ENCODE data around the gene PRSS21. TPM values are rescaled to one million over a fixed set of nuclear protein-coding genes. Genes with fewer than 3 reads are reported as not detected.

Gene PRSS21
- total and polyA plus RNA-seq, 10 of the 15 experiments (the other 5 are each of a cell fraction or from before 2014, with no cell fraction given): 5.3 to 73.4 (median 40.1) TPM; not detected in 1

DNA sequence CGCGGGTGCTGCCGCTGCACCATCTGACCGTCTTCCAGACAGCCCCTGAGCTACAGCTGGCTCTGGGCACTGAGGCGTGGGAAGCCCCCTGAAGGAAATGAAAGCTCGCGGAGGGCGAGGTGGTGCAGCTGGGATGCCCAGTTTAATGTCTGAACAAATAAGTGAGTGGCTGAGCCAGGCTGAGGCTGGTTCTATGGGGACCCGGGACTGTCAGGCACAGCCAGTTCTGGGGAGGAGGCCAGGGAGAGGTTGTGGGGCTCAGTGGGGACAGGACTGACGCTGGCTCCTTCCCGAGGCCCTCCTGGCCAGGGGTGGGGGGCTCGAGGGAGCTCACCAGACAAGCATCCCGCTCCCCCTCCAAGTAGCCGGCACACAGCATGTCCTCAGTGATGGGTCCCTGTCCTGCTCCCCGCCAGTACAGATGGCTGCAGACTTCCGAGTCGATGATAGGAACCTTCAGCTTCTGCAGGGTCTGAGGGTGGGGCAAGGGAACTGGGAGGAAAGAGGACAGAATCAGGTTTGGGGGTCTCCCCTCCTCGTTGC lies 36.6 kb downstream of the PRSS21 start:
- FAIRE-seq (no peak), ATAC-seq (no peak), DNase-seq (ENCODE audit: low read depth, low spot score) (no peak)
- ChIA-PET RAD21 (ENCODE audit: unreplicated experiment) (no interaction called here), CTCF (interaction anchor here (0.7 to 1.4 kb wide), 2 partner anchors 14 to 66 kb away, joined by 3 read pairs; no protein-coding TSS in a partner anchor), POLR2A (no interaction called here), SMC1A (ENCODE audit: uncharacterized antibody, unreplicated experiment) (no interaction called here)
- no peaks in the 10 kb centered on the region; a peak in 1 of 4 replicates for H3K27me3 ChIP-seq (replicated peaks in 1 of 2; ENCODE audit: control insufficient read depth in 2 of 2, insufficient read depth in 2 of 2, low read length in 1 of 2)
- no peaks in the 10 kb centered on the region for H3K4me1 ChIP-seq (ENCODE audit: control insufficient read depth, insufficient read depth, low read length)
- H3K27ac ChIP-seq (ENCODE audit: control insufficient read depth, insufficient read depth): no peak overlapping the region
- H3K36me3 ChIP-seq (ENCODE audit: control insufficient read depth in 2 of 2, insufficient read depth in 2 of 2, low read length in 1 of 2): no peaks in the 10 kb centered on the region
- H2AFZ ChIP-seq (ENCODE audit: control insufficient read depth, low read depth, low read length): no peak overlapping the region
- TF ChIP-seq IRF4 (IDR thresholded peaks at IDR 0.05; ENCODE audit: low read depth, low read length): no peak
- TF ChIP-seq NR2C2 (IDR thresholded peaks at IDR 0.05; ENCODE audit: borderline replicate concordance, control insufficient read depth, insufficient read length, low read depth): no peak
- no peak for TF ChIP-seq POU2F2 (IDR thresholded peaks at IDR 0.05; ENCODE audit: borderline replicate concordance, low read depth, low read length)
- TF ChIP-seq ESRRA (IDR thresholded peaks at IDR 0.05; ENCODE audit: low read length): no peak
- no peak for TF ChIP-seq MTA2 (IDR thresholded peaks at IDR 0.05; ENCODE audit: low read depth)
- no peak for TF ChIP-seq POLR2AphosphoS2 (IDR thresholded peaks at IDR 0.05; ENCODE audit: low read depth, low read length)
- no peak for TF ChIP-seq CHD2 (IDR thresholded peaks at IDR 0.05; ENCODE audit: borderline replicate concordance, low read depth, low read length)
- no peak for TF ChIP-seq CBX3 (IDR thresholded peaks at IDR 0.05; ENCODE audit: borderline replicate concordance, low read depth)
- TF ChIP-seq ATF7 (IDR thresholded peaks at IDR 0.05; ENCODE audit: low read depth): no peak
- TF ChIP-seq POLR2AphosphoS5 (IDR thresholded peaks at IDR 0.05; ENCODE audit: low read length): no peak
- TF ChIP-seq, protein P1, sequence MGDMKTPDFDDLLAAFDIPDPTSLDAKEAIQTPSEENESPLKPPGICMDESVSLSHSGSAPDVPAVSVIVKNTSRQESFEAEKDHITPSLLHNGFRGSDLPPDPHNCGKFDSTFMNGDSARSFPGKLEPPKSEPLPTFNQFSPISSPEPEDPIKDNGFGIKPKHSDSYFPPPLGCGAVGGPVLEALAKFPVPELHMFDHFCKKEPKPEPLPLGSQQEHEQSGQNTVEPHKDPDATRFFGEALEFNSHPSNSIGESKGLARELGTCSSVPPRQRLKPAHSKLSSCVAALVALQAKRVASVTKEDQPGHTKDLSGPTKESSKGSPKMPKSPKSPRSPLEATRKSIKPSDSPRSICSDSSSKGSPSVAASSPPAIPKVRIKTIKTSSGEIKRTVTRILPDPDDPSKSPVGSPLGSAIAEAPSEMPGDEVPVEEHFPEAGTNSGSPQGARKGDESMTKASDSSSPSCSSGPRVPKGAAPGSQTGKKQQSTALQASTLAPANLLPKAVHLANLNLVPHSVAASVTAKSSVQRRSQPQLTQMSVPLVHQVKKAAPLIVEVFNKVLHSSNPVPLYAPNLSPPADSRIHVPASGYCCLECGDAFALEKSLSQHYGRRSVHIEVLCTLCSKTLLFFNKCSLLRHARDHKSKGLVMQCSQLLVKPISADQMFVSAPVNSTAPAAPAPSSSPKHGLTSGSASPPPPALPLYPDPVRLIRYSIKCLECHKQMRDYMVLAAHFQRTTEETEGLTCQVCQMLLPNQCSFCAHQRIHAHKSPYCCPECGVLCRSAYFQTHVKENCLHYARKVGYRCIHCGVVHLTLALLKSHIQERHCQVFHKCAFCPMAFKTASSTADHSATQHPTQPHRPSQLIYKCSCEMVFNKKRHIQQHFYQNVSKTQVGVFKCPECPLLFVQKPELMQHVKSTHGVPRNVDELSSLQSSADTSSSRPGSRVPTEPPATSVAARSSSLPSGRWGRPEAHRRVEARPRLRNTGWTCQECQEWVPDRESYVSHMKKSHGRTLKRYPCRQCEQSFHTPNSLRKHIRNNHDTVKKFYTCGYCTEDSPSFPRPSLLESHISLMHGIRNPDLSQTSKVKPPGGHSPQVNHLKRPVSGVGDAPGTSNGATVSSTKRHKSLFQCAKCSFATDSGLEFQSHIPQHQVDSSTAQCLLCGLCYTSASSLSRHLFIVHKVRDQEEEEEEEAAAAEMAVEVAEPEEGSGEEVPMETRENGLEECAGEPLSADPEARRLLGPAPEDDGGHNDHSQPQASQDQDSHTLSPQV (IDR thresholded peaks at IDR 0.05): no peak
- peaks cover 3% of the 10 kb centered on the region; the same call in 2 of the 3 replicates for H3K9me3 ChIP-seq (replicated peaks; ENCODE audit: control insufficient read depth, insufficient read depth, low read length)
- no TSS peak for BruUV-seq (replicated peaks)
- H3K4me2 ChIP-seq (ENCODE audit: control insufficient read depth, insufficient read depth): no peak overlapping the region
- intact Hi-C loops (cut with micrococcal nuclease; ENCODE audit: unreplicated experiment) (loop anchor here (10.0 kb wide), 1 partner anchor 49 kb away; no protein-coding TSS in a partner anchor), in situ Hi-C loops (cut with MboI) (no loop called here)
- H3K79me2 ChIP-seq (ENCODE audit: control insufficient read depth, insufficient read depth, low read length): no peaks in the 10 kb centered on the region
- H3K9ac ChIP-seq (ENCODE audit: control insufficient read depth, insufficient read depth, low read length): no peak overlapping the region
- WGBS (ENCODE audit: insufficient coverage, insufficient replicate concordance, low lambda C conversion rate, missing lambda C conversion rate): 57% methylated on average over 17 of the region's 18 CpGs
- H4K20me1 ChIP-seq (ENCODE audit: control insufficient read depth, insufficient read depth): no peaks in the 10 kb centered on the region
- H3K4me3 ChIP-seq: no peak overlapping the region

Measured in GM12878 (cell line).